GM12878 (cell line): Measurements from ENCODE around the gene LAMA2. TPM values are rescaled to one million over a fixed set of nuclear protein-coding genes. Genes with fewer than 3 reads are reported as not detected.

Experiments
- ATAC-seq: fragments of 200-7000 bp; cut with Tn5 transposase; 3 replicates; pipeline ENCODE4 v1.9.1; 2020; ENCODE audit warnings: mild to moderate bottlenecking, moderate library complexity
- BruUV-seq: library from RNA; stranded (reverse); fragments of 400-500 nt; replicated peaks from 2 replicates; lab custom pipeline; 2021; lab: Mats Ljungman, UMichigan
- CTCF ChIA-PET: fragments of 300-600 bp; sonication (Branson Sonifier 250); formaldehyde crosslinking; extraction: SDS; loops from one replicate; lab custom pipeline; 2021; ENCODE audit warnings: inconsistent platforms; lab: Yijun Ruan, JAX
- POLR2A ChIA-PET: fragments of 350-600 bp; formaldehyde crosslinking; extraction: SDS; loops from one replicate; lab custom pipeline; 2021; ENCODE audit warnings: inconsistent platforms; lab: Charles Lee
- RAD21 ChIA-PET: fragments of 300-600 bp; sonication (Branson Sonifier 250); formaldehyde crosslinking; loops from one replicate; lab custom pipeline; 2023; ENCODE audit warnings: antibody characterized with exemption; ENCODE audit not compliant: unreplicated experiment; lab: Charles Lee
- SMC1A ChIA-PET: fragments of 300-600 bp; sonication (Branson Sonifier 250); formaldehyde crosslinking; loops from one replicate; lab custom pipeline; 2023; ENCODE audit not compliant: unreplicated experiment, uncharacterized antibody; lab: Charles Lee
- DNase-seq: peaks from one replicate; pipeline ENCODE4 v3.0.0-alpha.2; 2011; ENCODE audit warnings: low read depth, low spot score
- FAIRE-seq: peaks from 3 replicates; lab custom pipeline; 2011; peaks lifted over from hg19 to GRCh38; lab: Jason Lieb, UNC
- H2AFZ ChIP-seq: 2 replicates; pipeline ENCODE4 v1.6.0; 2011; ENCODE audit warnings: low read depth, low read length, control low read depth; ENCODE audit not compliant: control insufficient read depth
- H3K27ac ChIP-seq: 2 replicates; pipeline ENCODE4 v1.5.1; 2011; ENCODE audit warnings: control low read depth; ENCODE audit not compliant: control insufficient read depth, insufficient read depth
- H3K27me3 ChIP-seq, 2 experiments: replicated peaks in 1 of 2; 2 replicates each; pipeline versions ENCODE4 v1.6.0 to v1.6.1; 2011; ENCODE audit warnings: low read length in 1 of 2; ENCODE audit not compliant: control insufficient read depth in 2 of 2, insufficient read depth in 2 of 2
- H3K36me3 ChIP-seq, 2 experiments: 2 replicates each; pipeline ENCODE4 v1.5.1; 2011; ENCODE audit warnings: low read length in 1 of 2; ENCODE audit not compliant: control insufficient read depth in 2 of 2, insufficient read depth in 2 of 2
- H3K4me1 ChIP-seq: 2 replicates; pipeline ENCODE4 v1.6.1; 2011; ENCODE audit warnings: mild to moderate bottlenecking, low read length, moderate library complexity, mixed read lengths; ENCODE audit not compliant: control insufficient read depth, insufficient read depth
- H3K4me2 ChIP-seq: 2 replicates; pipeline ENCODE4 v1.6.0; 2011; ENCODE audit warnings: control low read depth; ENCODE audit not compliant: control insufficient read depth, insufficient read depth
- H3K4me3 ChIP-seq: fragments of 200-600 bp; sonication (generic); 2 replicates; pipeline ENCODE4 v1.5.1; 2016
- H3K79me2 ChIP-seq: 2 replicates; pipeline ENCODE4 v1.6.0; 2011; ENCODE audit warnings: low read length; ENCODE audit not compliant: control insufficient read depth, insufficient read depth
- H3K9ac ChIP-seq: 2 replicates; pipeline ENCODE4 v1.8.0; 2011; ENCODE audit warnings: low read length, control low read depth, mixed read lengths; ENCODE audit not compliant: control insufficient read depth, insufficient read depth
- H3K9me3 ChIP-seq: replicated peaks from 3 replicates; pipeline ENCODE4 v1.5.1; 2011; ENCODE audit warnings: mild to moderate bottlenecking, low read length; ENCODE audit not compliant: control insufficient read depth, insufficient read depth
- H4K20me1 ChIP-seq: 2 replicates; pipeline ENCODE4 v1.6.0; 2011; ENCODE audit not compliant: control insufficient read depth, insufficient read depth
- ASH2L ChIP-seq: fragments of 300-600, 200-600 bp; sonication (generic); IDR thresholded peaks from 2 replicates; pipeline ENCODE4 v1.6.1; 2017; ENCODE audit warnings: low read depth, mild to moderate bottlenecking, borderline replicate concordance
- CBX3 ChIP-seq: fragments of 200-600 bp; sonication (generic); IDR thresholded peaks from 2 replicates; pipeline ENCODE4 v1.6.1; 2016; ENCODE audit warnings: low read depth, borderline replicate concordance
- EZH2 ChIP-seq: IDR thresholded peaks from 2 replicates; pipeline ENCODE4 v1.6.1; 2012; ENCODE audit warnings: low read depth, mild to moderate bottlenecking, control low read depth, inconsistent platforms, low read length, borderline replicate concordance; ENCODE audit not compliant: control insufficient read depth
- IRF4 ChIP-seq: IDR thresholded peaks from 2 replicates; pipeline ENCODE4 v1.6.1; 2011; ENCODE audit warnings: low read depth, low read length
- MYB ChIP-seq: fragments of 150-350 bp; IDR thresholded peaks from 2 replicates; pipeline ENCODE4 v1.6.1; 2014; ENCODE audit warnings: mild to moderate bottlenecking, low read depth, low read length, borderline replicate concordance
- NR2C2 ChIP-seq: IDR thresholded peaks from 2 replicates; pipeline ENCODE4 v1.6.1; 2011; ENCODE audit warnings: borderline replicate concordance, low read depth; ENCODE audit not compliant: control insufficient read depth, insufficient read length
- NR2F1 ChIP-seq: fragments of 450-650 bp; conservative IDR thresholded peaks from 2 replicates; pipeline ENCODE4 v1.6.1; 2017; ENCODE audit warnings: mild to moderate bottlenecking
- NRF1 ChIP-seq: conservative IDR thresholded peaks from 2 replicates; pipeline ENCODE4 v1.6.1; 2011; ENCODE audit warnings: mild to moderate bottlenecking, low read depth, low read length, improper control_type of control experiment
- PRDM15 ChIP-seq: fragments of 450-650 bp; formaldehyde crosslinking; IDR thresholded peaks from 2 replicates; pipeline ENCODE4 v1.4.0; 2020; ENCODE audit warnings: mild to moderate bottlenecking, moderate library complexity
- RUNX3 ChIP-seq: IDR thresholded peaks from 2 replicates; pipeline ENCODE4 v1.6.1; 2012; ENCODE audit warnings: low read length, inconsistent platforms
- TCF7 ChIP-seq: IDR thresholded peaks from 2 replicates; pipeline ENCODE4 v1.6.1; 2014; ENCODE audit warnings: antibody characterized with exemption, borderline replicate concordance
- WGBS: methylation state at CpG from one replicate; pipeline ENCODE4 v1.1.6; 2016; ENCODE audit warnings: low lambda C conversion rate; ENCODE audit not compliant: insufficient replicate concordance, insufficient coverage; ENCODE audit errors: missing lambda C conversion rate; 5-methylcytosine and 5-hydroxymethylcytosine counted together
- in situ Hi-C: fragments of 300-500 bp; cut with MboI; formaldehyde crosslinking; loops from 9 replicates; pipeline ENCODE4 v1.14.3; 2018; ENCODE audit warnings: mixed read lengths
- intact Hi-C: fragments of 100-400 bp; cut with micrococcal nuclease; formaldehyde crosslinking; loops from one replicate; pipeline ENCODE4 v1.14.2; 2022; ENCODE audit not compliant: unreplicated experiment
- polyA plus RNA-seq, 11 experiments: library from polyadenylated mRNA; depleted of rRNA in 4 of 11; unstranded in 6 of 11; stranded (reverse) in 5 of 11; fragments of >200 nt; fragmentation: Nextera tagmentation in 4 of 11; fragmentation: Illumina TruSeq in 1 of 11; extraction: Ambion mirVana in 4 of 11; extraction: Trizol in 1 of 11; gene quantifications; 1 replicate in 1 of 11; 2 replicates in 10 of 11; pipeline versions ENCODE4 v1.2.1 to v1.2.3, GENCODE V29; 2011 to 2016; ENCODE audit warnings: inconsistent platforms in 2 of 11, missing spikeins in 2 of 11, low read depth in 1 of 11
- total RNA-seq, 4 experiments: library from RNA; depleted of rRNA in 3 of 4; stranded (reverse); fragments of >200 nt in 3 of 4; fragmentation: Illumina TruSeq in 1 of 4; extraction: Trizol in 1 of 4; gene quantifications; 2 replicates each; pipeline versions ENCODE4 v1.2.1 to v1.2.3, GENCODE V29; 2013 to 2021
- TF ChIP-seq, protein P1 (sequence below): fragments of 450-650 bp; IDR thresholded peaks from 2 replicates; pipeline ENCODE4 v1.6.1; 2016; ENCODE audit warnings: mild to moderate bottlenecking, moderate library complexity, borderline replicate concordance
- TF ChIP-seq, protein P2 (sequence below): fragments of 450-650 bp; IDR thresholded peaks from 2 replicates; pipeline ENCODE4 v1.6.1; 2017; ENCODE audit warnings: mild to moderate bottlenecking, moderate library complexity

The LAMA2 gene
- total and polyA plus RNA-seq, 10 of the 15 experiments (the other 5 are each of a cell fraction or from before 2014, with no cell fraction given) = 0.04 to 2.0 (median 0.37) TPM; not detected in 1

GRCh38 chr6:129486327-129486726 is 603.4 kb downstream of the LAMA2 start:
- H3K79me2 ChIP-seq = no peaks in the 10 kb centered on the region
- in situ Hi-C loops = no loop called here
- FAIRE-seq (no peak), ATAC-seq (no peak), DNase-seq (no peak)
- peaks cover 22% of the 10 kb centered on the region for H3K4me1 ChIP-seq
- 40% methylated on average over 8 of the region's 8 CpGs for WGBS
- H3K4me3 ChIP-seq = no peak overlapping the region
- ChIA-PET POLR2A (no interaction called here), CTCF (interaction anchor here (1.0 to 2.4 kb wide), 4 partner anchors 9 to 18 kb away, joined by 3 to 11 read pairs (median 4); no protein-coding TSS in a partner anchor), SMC1A (interaction anchor here (1.3 to 1.4 kb wide), 3 partner anchors 12 to 52 kb away, joined by 3 to 4 read pairs (median 3); no protein-coding TSS in a partner anchor), RAD21 (no interaction called here)
- no peaks in the 10 kb centered on the region for H3K27me3 ChIP-seq
- BruUV-seq = no TSS peak
- H2AFZ ChIP-seq = no peak overlapping the region
- no peak overlapping the region for H3K27ac ChIP-seq
- intact Hi-C loops = no loop called here
- H3K36me3 ChIP-seq = no peaks in the 10 kb centered on the region
- H3K4me2 ChIP-seq = no peak overlapping the region
- H3K9me3 ChIP-seq = no peaks in the 10 kb centered on the region
- no peak overlapping the region for H3K9ac ChIP-seq
- H4K20me1 ChIP-seq = no peaks in the 10 kb centered on the region
- TF ChIP-seq RUNX3 (no peak), TCF7 (no peak), IRF4 (no peak), EZH2 (no peak), PRDM15 (CRISPR knock-in tag) (no peak), NRF1 (no peak), NR2F1 (no peak), MYB (no peak), ASH2L (no peak), CBX3 (no peak), NR2C2 (no peak)
- TF ChIP-seq, protein P1, sequence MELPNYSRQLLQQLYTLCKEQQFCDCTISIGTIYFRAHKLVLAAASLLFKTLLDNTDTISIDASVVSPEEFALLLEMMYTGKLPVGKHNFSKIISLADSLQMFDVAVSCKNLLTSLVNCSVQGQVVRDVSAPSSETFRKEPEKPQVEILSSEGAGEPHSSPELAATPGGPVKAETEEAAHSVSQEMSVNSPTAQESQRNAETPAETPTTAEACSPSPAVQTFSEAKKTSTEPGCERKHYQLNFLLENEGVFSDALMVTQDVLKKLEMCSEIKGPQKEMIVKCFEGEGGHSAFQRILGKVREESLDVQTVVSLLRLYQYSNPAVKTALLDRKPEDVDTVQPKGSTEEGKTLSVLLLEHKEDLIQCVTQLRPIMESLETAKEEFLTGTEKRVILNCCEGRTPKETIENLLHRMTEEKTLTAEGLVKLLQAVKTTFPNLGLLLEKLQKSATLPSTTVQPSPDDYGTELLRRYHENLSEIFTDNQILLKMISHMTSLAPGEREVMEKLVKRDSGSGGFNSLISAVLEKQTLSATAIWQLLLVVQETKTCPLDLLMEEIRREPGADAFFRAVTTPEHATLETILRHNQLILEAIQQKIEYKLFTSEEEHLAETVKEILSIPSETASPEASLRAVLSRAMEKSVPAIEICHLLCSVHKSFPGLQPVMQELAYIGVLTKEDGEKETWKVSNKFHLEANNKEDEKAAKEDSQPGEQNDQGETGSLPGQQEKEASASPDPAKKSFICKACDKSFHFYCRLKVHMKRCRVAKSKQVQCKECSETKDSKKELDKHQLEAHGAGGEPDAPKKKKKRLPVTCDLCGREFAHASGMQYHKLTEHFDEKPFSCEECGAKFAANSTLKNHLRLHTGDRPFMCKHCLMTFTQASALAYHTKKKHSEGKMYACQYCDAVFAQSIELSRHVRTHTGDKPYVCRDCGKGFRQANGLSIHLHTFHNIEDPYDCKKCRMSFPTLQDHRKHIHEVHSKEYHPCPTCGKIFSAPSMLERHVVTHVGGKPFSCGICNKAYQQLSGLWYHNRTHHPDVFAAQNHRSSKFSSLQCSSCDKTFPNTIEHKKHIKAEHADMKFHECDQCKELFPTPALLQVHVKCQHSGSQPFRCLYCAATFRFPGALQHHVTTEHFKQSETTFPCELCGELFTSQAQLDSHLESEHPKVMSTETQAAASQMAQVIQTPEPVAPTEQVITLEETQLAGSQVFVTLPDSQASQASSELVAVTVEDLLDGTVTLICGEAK = no peak
- TF ChIP-seq, protein P2, sequence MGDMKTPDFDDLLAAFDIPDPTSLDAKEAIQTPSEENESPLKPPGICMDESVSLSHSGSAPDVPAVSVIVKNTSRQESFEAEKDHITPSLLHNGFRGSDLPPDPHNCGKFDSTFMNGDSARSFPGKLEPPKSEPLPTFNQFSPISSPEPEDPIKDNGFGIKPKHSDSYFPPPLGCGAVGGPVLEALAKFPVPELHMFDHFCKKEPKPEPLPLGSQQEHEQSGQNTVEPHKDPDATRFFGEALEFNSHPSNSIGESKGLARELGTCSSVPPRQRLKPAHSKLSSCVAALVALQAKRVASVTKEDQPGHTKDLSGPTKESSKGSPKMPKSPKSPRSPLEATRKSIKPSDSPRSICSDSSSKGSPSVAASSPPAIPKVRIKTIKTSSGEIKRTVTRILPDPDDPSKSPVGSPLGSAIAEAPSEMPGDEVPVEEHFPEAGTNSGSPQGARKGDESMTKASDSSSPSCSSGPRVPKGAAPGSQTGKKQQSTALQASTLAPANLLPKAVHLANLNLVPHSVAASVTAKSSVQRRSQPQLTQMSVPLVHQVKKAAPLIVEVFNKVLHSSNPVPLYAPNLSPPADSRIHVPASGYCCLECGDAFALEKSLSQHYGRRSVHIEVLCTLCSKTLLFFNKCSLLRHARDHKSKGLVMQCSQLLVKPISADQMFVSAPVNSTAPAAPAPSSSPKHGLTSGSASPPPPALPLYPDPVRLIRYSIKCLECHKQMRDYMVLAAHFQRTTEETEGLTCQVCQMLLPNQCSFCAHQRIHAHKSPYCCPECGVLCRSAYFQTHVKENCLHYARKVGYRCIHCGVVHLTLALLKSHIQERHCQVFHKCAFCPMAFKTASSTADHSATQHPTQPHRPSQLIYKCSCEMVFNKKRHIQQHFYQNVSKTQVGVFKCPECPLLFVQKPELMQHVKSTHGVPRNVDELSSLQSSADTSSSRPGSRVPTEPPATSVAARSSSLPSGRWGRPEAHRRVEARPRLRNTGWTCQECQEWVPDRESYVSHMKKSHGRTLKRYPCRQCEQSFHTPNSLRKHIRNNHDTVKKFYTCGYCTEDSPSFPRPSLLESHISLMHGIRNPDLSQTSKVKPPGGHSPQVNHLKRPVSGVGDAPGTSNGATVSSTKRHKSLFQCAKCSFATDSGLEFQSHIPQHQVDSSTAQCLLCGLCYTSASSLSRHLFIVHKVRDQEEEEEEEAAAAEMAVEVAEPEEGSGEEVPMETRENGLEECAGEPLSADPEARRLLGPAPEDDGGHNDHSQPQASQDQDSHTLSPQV = no peak
